Measurements from ENCODE around the gene LUC7L3. TPM values are rescaled to one million over a fixed set of nuclear protein-coding genes. Genes with fewer than 3 reads are reported as not detected.

The LUC7L3 gene
- total RNA-seq, 2 donors from 2014 or later: 122 to 169 TPM

GRCh38 chr17:50785126-50785525 is 65.7 kb downstream of the LUC7L3 start:
- Histone ChIP-seq H3K9ac (ENCODE audit: extremely low read depth, low read length, poor library complexity, severe bottlenecking) (no peak overlapping the region), H3K4me3 (ENCODE audit: low read length) (no peak overlapping the region), H3K27me3 (ENCODE audit: control insufficient read depth, insufficient read depth, low read length, poor library complexity, severe bottlenecking) (no peaks in the 10 kb centered on the region), H3K9me3 (ENCODE audit: control insufficient read depth, low read length) (no peaks in the 10 kb centered on the region), H3K27ac (ENCODE audit: low read depth, low read length) (no peak overlapping the region), H3K4me1 (ENCODE audit: control insufficient read depth, insufficient read depth, low read length) (no peaks in the 10 kb centered on the region), H3K36me3 (ENCODE audit: control insufficient read depth, insufficient read depth, low read length) (no peaks in the 10 kb centered on the region)
- peaks cover 1% of the 10 kb centered on the region for H3K4me1 Mint-ChIP-seq
- WGBS, 2 experiments (ENCODE audit: insufficient coverage in 1 of 2, insufficient read length in 1 of 2): 73 to 88% methylated on average over 1 to 4 of the region's 4 CpGs
- no peak overlapping the region for H3K4me3 Mint-ChIP-seq
- no peak overlapping the region for H3K27ac Mint-ChIP-seq
- no peak for TF ChIP-seq CTCF (conservative IDR thresholded peaks at IDR 0.05)
- DNase-seq: no peak
- H3K36me3 Mint-ChIP-seq (ENCODE audit: low read depth): no peaks in the 10 kb centered on the region
- H3K9me3 Mint-ChIP-seq: peaks cover 2% of the 10 kb centered on the region
- no peaks in the 10 kb centered on the region for H3K27me3 Mint-ChIP-seq (ENCODE audit: insufficient read depth)

GRCh38 chr17:50785946-50786570 is 66.7 kb downstream of the LUC7L3 start:
- TF ChIP-seq CTCF (conservative IDR thresholded peaks at IDR 0.05): no peak
- WGBS, 2 experiments (ENCODE audit: insufficient coverage in 1 of 2, insufficient read length in 1 of 2): 94 to 95% methylated on average over 8 to 9 of the region's 9 CpGs
- no peak overlapping the region for H3K4me3 Mint-ChIP-seq
- DNase-seq: no peak
- no peak overlapping the region for H3K9ac ChIP-seq (ENCODE audit: extremely low read depth, low read length, poor library complexity, severe bottlenecking)
- peaks cover 3% of the 10 kb centered on the region for H3K4me1 Mint-ChIP-seq
- H3K27ac Mint-ChIP-seq: no peak overlapping the region
- H3K27me3 ChIP-seq (ENCODE audit: control insufficient read depth, insufficient read depth, low read length, poor library complexity, severe bottlenecking): no peaks in the 10 kb centered on the region
- H3K4me1 ChIP-seq (ENCODE audit: control insufficient read depth, insufficient read depth, low read length): no peaks in the 10 kb centered on the region
- no peak overlapping the region for H3K27ac ChIP-seq (ENCODE audit: low read depth, low read length)
- H3K9me3 ChIP-seq (ENCODE audit: control insufficient read depth, low read length): no peaks in the 10 kb centered on the region
- no peaks in the 10 kb centered on the region for H3K36me3 ChIP-seq (ENCODE audit: control insufficient read depth, insufficient read depth, low read length)
- H3K4me3 ChIP-seq (ENCODE audit: low read length): no peak overlapping the region
- no peaks in the 10 kb centered on the region for H3K36me3 Mint-ChIP-seq (ENCODE audit: low read depth)
- H3K27me3 Mint-ChIP-seq (ENCODE audit: insufficient read depth): no peaks in the 10 kb centered on the region
- peaks cover 2% of the 10 kb centered on the region for H3K9me3 Mint-ChIP-seq

- Histone ChIP-seq H3K9me3 (ENCODE audit: control insufficient read depth, low read length) (no peaks in the 10 kb centered on the region), H3K4me1 (ENCODE audit: control insufficient read depth, insufficient read depth, low read length) (no peaks in the 10 kb centered on the region), H3K4me3 (ENCODE audit: low read length) (no peak overlapping the region), H3K27ac (ENCODE audit: low read depth, low read length) (no peak overlapping the region), H3K36me3 (ENCODE audit: control insufficient read depth, insufficient read depth, low read length) (no peaks in the 10 kb centered on the region), H3K27me3 (ENCODE audit: control insufficient read depth, insufficient read depth, low read length, poor library complexity, severe bottlenecking) (no peaks in the 10 kb centered on the region), H3K9ac (ENCODE audit: extremely low read depth, low read length, poor library complexity, severe bottlenecking) (no peak overlapping the region)
- DNase-seq: no peak
- Mint-ChIP-seq H3K27ac (peak overlapping the region; percentile 54), H3K4me3 (no peak overlapping the region), H3K36me3 (ENCODE audit: low read depth) (no peaks in the 10 kb centered on the region), H3K9me3 (peaks cover 2% of the 10 kb centered on the region), H3K27me3 (ENCODE audit: insufficient read depth) (no peaks in the 10 kb centered on the region), H3K4me1 (peaks cover 3% of the 10 kb centered on the region)
- no peak for TF ChIP-seq CTCF (conservative IDR thresholded peaks at IDR 0.05)
- WGBS, 2 experiments (ENCODE audit: insufficient coverage in 1 of 2, insufficient read length in 1 of 2): 89 to 92% methylated on average over 6 to 7 of the region's 7 CpGs
Observed at GRCh38 chr17:50787106-50787505, 67.7 kb downstream of the LUC7L3 start.

All from endodermal cell (in vitro differentiated cells).